Neural cell (in vitro differentiated cells): ENCODE measurements around the gene DNAJB1.

ENCODE experiments used
- CTCF ChIP-seq: fragments of 450-650 bp; IDR thresholded peaks from 2 replicates; pipeline ENCODE4 v1.5.1; 2014; ENCODE audit warnings: antibody characterized with exemption, mild to moderate bottlenecking, moderate library complexity; ENCODE audit not compliant: poor library complexity, severe bottlenecking
- REST ChIP-seq: IDR thresholded peaks from 2 replicates; pipeline ENCODE4 v1.6.1; 2012; ENCODE audit warnings: borderline replicate concordance
- TAF1 ChIP-seq: IDR thresholded peaks from 2 replicates; pipeline ENCODE4 v1.6.1; 2012; ENCODE audit warnings: low read depth

DNA sequence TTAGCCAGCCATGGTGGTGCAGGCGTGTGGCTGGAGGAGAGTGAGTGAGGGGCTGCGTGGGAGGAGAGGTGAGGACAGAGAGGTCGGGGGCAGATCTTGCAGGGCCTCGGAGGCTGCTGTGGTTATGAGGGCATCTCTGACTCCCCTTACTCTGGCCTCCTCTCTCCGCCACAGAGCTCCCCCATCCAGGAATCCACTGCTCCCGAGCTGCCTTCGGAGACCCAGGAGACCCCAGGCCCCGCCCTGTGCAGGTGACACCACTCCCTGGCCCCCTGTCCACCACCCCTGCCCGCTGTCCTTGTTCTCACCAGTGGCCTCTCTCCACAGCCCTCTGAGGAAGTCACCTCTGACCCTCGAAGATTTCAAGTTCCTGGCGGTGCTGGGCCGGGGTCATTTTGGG lies 50.8 kb downstream of the DNAJB1 start:
- TF ChIP-seq TAF1, result no peak
- no peak for TF ChIP-seq REST
- no peak for TF ChIP-seq CTCF
